GM12872 (cell line): ENCODE measurements around the gene ENPP6.

Experiments
- TF ChIP-seq, protein P1 (sequence below): IDR thresholded peaks from 3 replicates; pipeline ENCODE4 v1.5.1; 2011; ENCODE audit warnings: low read depth, mild to moderate bottlenecking, low read length, moderate library complexity; ENCODE audit not compliant: insufficient read depth

The ENPP6 gene

DNA sequence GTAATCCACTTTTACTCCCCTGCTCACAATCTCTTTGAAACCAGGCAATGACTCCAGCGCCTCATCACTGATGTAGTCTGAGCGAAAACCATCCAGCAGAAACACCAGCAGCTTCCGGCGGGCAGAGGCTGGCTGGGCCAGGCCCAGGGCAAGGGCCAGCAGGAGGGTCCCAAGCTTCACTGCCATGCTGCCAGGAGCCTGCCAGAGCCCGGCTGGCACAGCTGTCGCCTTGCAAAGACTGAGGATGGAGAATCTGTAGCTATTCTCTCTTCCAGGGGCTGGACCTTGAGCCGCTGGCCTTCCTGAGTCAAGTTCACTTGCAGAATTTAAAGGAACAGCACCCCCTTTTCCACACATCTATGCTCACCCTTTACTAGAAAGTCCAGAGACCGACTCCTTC, at the start of gene ENPP6:
Gene ENPP6 (minus strand): TSS at position 240 of the 400 bp plus-strand sequence. CDS start 54 bp downstream, at position 186.
- TF ChIP-seq, protein P1, sequence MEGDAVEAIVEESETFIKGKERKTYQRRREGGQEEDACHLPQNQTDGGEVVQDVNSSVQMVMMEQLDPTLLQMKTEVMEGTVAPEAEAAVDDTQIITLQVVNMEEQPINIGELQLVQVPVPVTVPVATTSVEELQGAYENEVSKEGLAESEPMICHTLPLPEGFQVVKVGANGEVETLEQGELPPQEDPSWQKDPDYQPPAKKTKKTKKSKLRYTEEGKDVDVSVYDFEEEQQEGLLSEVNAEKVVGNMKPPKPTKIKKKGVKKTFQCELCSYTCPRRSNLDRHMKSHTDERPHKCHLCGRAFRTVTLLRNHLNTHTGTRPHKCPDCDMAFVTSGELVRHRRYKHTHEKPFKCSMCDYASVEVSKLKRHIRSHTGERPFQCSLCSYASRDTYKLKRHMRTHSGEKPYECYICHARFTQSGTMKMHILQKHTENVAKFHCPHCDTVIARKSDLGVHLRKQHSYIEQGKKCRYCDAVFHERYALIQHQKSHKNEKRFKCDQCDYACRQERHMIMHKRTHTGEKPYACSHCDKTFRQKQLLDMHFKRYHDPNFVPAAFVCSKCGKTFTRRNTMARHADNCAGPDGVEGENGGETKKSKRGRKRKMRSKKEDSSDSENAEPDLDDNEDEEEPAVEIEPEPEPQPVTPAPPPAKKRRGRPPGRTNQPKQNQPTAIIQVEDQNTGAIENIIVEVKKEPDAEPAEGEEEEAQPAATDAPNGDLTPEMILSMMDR: no peak

DNA sequence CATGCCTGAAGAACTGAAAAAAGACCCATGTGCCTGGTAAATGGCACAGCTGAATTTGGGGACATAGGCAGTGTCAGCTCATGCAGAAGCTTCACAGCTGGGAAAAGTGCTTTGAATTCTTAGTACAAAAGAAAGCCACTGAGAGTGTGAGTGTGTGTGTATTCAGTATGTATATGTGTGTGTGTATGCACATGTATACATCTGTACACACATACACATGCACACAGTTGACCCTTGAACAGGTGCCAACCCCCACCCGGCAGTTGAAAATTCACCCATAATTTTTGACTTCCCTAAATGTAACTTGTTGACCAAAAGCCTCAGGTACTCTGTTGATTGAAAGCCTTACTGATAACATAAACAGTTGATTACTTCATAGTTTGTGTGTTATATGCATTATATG, 49.5 kb upstream of the ENPP6 start:
- TF ChIP-seq, protein P1: no peak

GRCh38 chr4:184265546-184266351, 48.1 kb upstream of the ENPP6 start:
- TF ChIP-seq, protein P1: no peak

DNA sequence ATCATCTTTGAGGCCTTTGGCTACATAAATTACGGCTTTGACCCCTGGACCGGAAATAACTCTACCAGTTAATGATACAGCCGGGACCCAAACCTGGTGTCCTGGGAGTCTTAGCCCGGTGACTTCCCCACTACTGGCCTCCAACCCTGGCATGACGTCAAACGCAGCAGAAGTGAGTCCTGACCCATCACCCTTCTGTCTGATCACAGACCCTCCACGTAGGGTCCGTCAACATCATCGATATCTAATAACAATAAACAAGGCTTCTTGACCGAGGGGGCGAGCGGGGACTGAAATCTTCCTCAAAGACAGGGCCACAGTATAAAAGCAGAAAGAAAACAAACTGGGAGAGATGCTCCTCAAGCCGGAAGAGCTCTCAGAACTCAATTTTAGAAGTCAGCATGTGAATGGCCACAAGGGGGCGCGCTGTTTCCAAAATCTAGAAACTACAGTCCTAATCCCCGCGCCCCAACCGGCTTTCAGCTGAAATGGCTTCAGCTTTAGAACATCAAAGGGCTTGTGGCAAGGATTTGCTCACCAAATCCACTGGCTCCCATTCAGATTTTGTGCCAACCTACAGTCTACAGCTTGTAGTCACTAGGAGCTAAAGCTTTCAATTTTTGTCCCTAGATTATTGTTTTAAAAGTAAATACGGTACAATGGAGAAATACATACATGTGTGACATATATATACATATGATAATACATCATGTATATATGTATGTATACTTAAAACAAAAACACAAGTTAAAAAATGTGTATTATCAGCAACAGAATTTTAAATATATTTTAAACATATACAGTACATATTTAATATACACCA, 46.4 kb upstream of the ENPP6 start:
- TF ChIP-seq, protein P1: peak; percentile 79

DNA sequence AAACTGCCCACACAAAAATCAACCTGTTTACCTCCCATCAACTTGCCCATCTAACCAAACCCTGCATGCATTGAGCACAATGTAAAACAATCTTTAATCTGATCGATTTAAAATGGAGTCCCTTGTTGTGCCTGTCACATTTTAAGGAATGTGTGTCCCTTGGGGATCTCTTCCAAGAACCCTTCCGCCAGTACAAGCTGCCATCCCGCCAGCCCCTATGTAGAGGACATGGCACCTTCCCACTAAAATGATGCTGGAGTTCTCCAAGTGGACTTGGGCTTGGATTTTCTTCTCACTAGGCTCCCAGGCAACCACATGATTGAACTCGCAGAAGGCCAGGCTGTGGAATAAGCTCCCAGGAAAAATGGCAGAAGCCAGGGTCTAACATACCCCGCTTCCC, 45.8 kb upstream of the ENPP6 start:
- TF ChIP-seq, protein P1: no peak

DNA sequence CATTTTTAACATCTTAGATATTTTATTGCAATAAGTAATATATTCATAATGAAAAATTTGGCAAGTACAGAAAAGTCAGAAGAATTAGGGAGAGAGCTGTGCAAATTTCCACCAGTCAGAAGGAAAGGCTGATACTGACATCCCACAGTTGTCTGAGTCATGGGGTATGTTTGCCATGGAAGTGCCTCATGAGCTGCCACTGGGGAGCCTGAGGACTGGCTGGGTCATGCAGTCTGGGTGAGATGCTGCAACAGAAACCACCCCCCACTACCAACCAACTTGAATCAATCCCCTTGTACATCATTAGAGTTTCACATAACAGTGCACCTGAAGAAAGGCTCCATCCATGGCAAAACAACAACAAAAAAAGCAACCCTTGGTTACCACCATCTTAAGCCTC, 45.2 kb upstream of the ENPP6 start:
- TF ChIP-seq, protein P1: no peak

- TF ChIP-seq, protein P1: no peak
These were observed 43.6 kb upstream of the ENPP6 start for GRCh38 chr4:184261246-184261645.
